ENCODE measurements around the gene DPH5. TPM values are rescaled to one million over a fixed set of nuclear protein-coding genes. Genes with fewer than 3 reads are reported as not detected.
"Not testable (repeated sequence)": the region's sequence is repeated elsewhere in the genome, so short reads cannot be mapped to it uniquely, and the experiment has no call there.

DPH5 gene
- total RNA-seq, 2 donors from 2014 or later = 13.6 to 18.6 TPM

DNA sequence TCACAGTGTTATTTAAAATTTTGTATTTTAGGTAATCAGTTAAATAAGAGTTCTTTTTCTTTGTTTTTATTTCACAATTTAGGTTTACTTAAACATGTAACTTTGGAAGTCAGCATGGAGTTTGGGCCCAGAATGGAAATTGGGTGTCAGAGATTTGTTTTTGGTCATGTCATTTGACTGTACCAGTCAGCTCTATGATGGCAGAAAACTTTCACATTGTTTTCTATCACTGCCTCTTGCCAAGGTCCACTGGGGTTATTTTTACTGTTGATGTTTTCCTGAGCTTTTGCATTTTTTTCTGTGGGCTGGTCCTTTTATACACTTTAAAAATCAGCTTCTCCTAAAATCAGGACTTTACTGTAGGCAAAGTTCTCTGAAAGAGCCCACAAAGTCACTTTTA is 75.2 kb downstream of the DPH5 start:
- DNase-seq (ENCODE audit: low spot score) = no peak
- intact Hi-C loops (cut with DNase I) = no loop called here

DNA sequence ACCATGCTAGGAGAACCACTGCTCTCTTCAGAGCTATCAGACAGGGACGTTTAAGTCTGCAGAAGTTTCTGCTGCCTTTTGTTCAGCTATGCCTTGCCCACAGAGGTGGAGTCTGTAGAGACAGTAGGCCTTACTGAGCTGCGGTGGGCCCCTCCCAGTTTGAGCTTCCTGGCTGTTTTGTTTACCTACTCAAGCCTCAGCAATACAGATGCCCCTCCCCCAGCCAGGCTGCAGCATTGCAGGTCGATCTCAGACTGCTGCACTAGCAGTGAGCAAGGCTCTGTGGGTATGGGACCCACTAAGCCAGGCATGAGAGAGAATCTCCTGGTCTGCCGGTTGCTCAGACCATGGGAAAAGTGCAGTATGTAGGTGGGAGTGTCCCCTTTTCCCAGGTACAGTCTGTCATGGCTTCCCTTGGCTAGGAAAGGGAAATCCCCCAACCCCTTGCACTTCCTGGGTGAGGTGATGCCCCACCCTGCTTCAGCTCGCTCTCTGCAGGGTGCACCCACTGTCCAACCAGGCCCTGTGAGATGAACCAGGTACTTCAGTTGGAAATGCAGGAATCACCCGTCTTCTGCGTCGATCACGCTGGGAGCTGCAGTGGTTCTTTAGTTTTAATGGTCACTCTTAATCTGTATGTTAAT is 75.9 kb downstream of the DPH5 start:
- peak; percentile 80 for DNase-seq (ENCODE audit: low spot score)

DNA sequence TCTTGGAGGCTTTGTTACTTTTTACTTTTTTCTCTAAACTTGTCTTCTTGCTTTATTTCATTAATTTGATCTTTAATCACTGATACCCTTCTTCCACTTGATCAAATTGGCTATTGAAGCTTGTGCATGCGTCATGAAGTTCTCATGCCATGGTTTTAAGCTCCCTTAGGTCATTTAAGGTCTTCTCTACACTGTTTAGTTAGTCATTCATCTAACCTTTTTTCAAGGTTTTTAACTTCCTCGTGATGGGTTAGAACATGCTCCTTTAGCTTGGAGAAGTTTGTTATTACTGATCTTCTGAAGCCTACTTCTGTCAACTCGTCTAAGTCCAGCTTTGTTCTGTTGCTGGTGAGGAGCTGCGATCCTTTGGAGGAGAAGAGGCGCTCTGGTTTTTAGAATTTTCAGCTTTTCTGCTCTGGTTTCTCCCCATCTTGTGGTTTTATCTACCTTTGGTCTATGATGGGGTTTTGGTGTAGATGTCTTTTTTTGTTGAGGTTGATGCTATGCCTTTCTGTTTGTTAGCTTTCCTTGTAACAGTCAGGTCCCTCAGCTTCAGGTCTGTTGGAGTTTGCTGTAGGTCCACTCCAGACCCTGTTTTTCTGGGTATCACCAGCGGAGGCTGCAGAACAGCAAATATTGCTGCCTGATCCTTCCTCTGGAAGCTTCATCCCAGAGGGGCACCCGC is 76.7 kb downstream of the DPH5 start:
- intact Hi-C loops (cut with DNase I) = not testable (repeated sequence)

More for the DNA sequence above, 75.9 kb downstream of the DPH5 start:
- intact Hi-C loops (cut with DNase I) = not testable (repeated sequence)

DNA sequence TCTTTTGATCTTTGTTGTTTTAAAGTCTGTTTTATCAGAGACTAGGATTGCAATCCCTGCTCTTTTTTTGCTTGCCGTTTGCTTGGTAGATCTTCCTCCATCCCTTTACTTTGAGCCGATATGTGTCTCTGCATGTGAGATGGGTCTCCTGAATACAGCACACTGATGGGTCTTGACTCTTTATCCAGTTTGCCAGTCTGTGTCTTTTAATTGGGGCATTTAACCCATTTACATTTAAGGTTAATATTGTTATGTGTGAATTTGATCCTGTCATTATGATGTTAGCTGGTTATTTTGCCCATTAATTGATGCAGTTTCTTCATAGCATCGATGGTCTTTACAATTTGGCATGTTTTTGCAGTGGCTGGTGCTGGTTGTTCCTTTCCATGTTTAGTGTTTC is 77.8 kb downstream of the DPH5 start:
- DNase-seq (ENCODE audit: low spot score); intact Hi-C loops (cut with DNase I): not testable (repeated sequence)

More for the DNA sequence above, 76.7 kb downstream of the DPH5 start:
- DNase-seq (ENCODE audit: low spot score) = not testable (repeated sequence)

DNA sequence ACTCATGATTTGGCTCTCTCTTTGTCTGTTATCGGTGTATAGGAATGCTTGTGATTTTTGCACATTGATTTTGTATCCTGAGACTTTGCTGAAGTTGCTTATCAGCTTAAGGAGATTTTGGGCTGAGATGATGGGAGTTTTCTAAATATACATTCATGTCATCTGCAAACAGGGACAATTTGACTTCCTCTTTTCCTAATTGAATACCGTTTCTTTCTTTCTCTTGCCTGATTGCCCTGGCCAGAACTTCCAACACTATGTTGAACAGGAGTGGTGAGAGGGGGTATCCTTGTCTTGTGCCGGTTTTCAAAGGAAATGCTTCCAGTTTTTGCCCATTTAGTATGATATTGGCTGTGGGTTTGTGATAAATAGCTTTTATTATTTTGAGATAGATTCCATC is 79.5 kb downstream of the DPH5 start:
- DNase-seq (ENCODE audit: low spot score); intact Hi-C loops (cut with DNase I): not testable (repeated sequence)

DNA sequence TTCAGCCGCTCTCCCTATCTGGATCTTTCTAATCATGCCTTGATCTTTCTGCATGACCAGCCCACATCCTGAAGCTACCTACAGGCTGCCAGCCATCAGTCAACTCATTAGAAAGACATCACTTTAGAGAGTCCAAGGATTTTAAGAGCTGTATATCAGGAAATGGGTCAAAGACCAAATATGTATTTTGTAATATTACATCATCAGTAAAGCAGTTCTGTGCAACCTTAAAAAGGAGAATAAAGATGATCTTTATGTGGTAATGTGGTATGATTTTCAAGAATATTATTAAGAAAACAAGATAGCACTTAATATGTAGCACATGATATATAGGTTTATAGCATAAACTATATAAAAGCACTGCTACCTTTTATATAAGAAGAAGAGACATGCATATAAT is 82.1 kb downstream of the DPH5 start:
- intact Hi-C loops (cut with DNase I) = no loop called here
- no peak for DNase-seq (ENCODE audit: low spot score)

DNA sequence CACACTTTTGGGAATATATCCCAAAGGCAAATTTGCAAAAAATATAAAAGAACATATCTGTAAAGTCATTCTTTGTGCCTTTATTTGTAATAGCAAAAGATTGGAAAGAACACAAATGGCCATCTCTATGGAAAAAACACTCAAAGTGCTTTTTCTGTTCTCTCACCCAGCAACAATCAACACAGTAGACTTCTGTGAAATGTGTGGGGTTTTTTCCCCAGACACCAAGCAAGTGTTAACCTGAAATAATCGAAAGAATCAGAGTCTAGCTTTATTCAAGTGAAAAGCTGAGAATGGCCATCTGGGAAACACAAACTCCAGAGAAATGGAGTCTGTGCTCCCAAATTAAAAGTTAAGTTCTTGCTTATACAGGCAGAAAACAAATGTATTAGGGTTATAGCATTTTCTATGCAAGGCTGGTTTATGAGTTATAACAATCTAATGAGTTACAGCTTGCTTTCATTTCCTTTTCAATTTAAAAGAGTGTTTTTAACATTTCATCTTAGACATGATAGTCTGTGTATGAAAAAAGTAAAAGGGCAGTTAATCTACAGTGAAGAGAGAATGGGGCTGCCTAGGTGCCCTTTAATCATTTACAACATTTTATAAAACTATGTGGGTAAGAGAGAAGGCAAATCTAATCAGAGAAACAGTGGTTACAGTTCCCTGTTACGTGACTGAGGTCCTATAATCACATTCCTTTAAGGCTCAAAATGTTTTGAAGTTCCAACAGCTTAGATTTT is 83.1 kb downstream of the DPH5 start:
- no peak for DNase-seq (ENCODE audit: low spot score)
- intact Hi-C loops (cut with DNase I) = no loop called here

DNA sequence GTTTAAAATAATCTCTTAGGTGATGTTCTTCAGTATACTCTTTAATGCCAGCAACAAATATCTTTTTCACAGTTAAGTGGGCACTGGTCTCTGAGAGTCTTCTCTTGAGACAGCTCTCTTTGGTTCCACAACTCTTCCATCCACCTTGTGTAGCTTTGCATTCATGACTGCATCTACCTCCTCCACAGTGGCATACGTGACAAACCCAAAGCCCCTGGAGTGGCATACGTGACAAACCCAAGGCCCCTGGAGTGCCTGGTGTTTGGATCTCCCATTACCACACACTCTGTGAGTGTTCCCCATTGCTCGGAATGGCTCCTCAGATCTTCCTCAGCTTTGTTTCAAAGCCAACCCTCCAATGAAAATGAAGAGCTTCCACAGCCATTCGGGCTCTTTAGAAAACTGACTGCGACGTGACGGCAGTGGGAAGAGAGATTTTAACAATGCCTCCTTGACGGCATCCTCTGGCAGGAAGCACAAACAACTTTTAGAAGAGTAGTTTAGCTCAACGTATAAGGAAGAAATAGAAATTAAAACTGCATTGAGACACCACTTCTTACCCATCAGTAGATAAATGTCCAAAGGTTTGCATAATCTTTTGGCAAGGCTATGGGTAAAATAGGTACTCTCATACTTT is 83.9 kb downstream of the DPH5 start:
- DNase-seq (ENCODE audit: low spot score) = no peak
- intact Hi-C loops (cut with DNase I) = no loop called here

DNA sequence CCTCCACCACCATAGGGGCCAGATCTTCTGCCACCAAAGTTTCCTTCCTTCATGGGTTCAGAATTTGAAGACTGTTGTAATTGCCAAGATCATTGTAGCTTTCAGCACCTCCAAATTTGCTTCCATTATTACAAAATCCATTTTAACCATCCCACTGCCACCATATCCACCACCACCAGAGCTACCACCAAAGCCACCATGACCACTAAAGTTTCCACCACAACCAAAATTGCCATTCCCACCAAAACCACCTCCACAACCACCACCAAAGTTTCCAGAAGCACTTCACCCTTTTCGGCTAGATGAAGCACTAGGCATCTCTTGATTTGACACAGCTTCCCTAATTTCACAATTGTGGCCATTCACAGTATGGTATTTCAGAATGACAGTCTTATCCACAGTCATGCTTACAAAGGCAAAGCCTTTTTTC is 84.5 kb downstream of the DPH5 start:
- intact Hi-C loops (cut with DNase I) = no loop called here
- DNase-seq (ENCODE audit: low spot score) = no peak

Other genes starting within 250 kb of the DPH5 start
- gene EXTL2, start 130.9 kb downstream of the DPH5 start, total RNA-seq = 10 to 100 TPM; 14.5 to 16.0 TPM
- 10 to 100 TPM; 27.5 to 29.7 TPM for gene SLC30A7, start 129.7 kb downstream of the DPH5 start, total RNA-seq
- 10 to 100 TPM; 39.7 to 62.3 TPM for gene S1PR1, start 211.2 kb upstream of the DPH5 start, total RNA-seq